Measurements from ENCODE around the gene RMDN2. TPM values are rescaled to one million over a fixed set of nuclear protein-coding genes. Genes with fewer than 3 reads are reported as not detected.

The RMDN2 gene
- polyA plus RNA-seq, 2 of the 4 experiments (the other 2 are of a cell fraction), result 4.6 to 6.9 TPM

Other genes with a start within 250 kb of the RMDN2 start
- 13.1 and 13.2 TPM in 2 replicates for gene CYP1B1, start 150.9 kb downstream of the RMDN2 start, polyA plus RNA-seq (2011; rRNA removed)
- 4.4 to 5.5 TPM (median 5.3 TPM) in 3 replicates for gene CYP1B1, start 150.9 kb downstream of the RMDN2 start, polyA plus RNA-seq (2017; fragmentation: RNase III; extraction: RNeasy Plus Mini Kit Qiagen cat#74134 plus additional on column Dnase treatment)